ENCODE measurements around the gene AGO1.

- TF ChIP-seq CTCF (IDR thresholded peaks at IDR 0.05) (no peak), ZFX (IDR thresholded peaks at IDR 0.05; ENCODE audit: borderline replicate concordance) (no peak)
Observed at GRCh38 chr1:35882586-35882944, 444 bp upstream of the AGO1 start.
